MM.1S (cell line): ENCODE results near the gene TOPAZ1.

ENCODE experiments used
- CTCF ChIP-seq: fragments of 300-600 bp; sonication (generic); IDR thresholded peaks from 2 replicates; pipeline ENCODE4 v1.5.1; 2016; ENCODE audit warnings: antibody characterized with exemption, low read length, mixed read lengths
- EZH2 ChIP-seq: fragments of 300-600 bp; sonication (generic); optimal IDR thresholded peaks from 2 replicates; pipeline ENCODE3; 2017; ENCODE audit warnings: low read depth, mild to moderate bottlenecking, antibody characterized with exemption, low read length, mixed read lengths
- EZH2phosphoT487 ChIP-seq: fragments of 300-600 bp; sonication (generic); IDR thresholded peaks from 2 replicates; pipeline ENCODE4 v1.6.1; 2018; ENCODE audit warnings: antibody characterized with exemption, low read length

- TF ChIP-seq EZH2, result no peak
- TF ChIP-seq CTCF, result no peak
- no peak for TF ChIP-seq EZH2phosphoT487
Observed at GRCh38 chr3:44208568-44208967, 33.1 kb upstream of the TOPAZ1 start.
